ENCODE results near the gene PDHX.

Gene PDHX

GRCh38 chr11:34963351-34963750 lies 46.9 kb downstream of the PDHX start:
- no peak for DNase-seq (ENCODE audit: low read depth in 2 of 2)
- no peak overlapping the region for H3K4me3 ChIP-seq (replicated peaks in 1 of 2; ENCODE audit: low read depth in 2 of 2, low read length in 2 of 2)
- no peak for TF ChIP-seq CTCF (IDR thresholded peaks at IDR 0.05; ENCODE audit: low read depth, low read length)

GRCh38 chr11:34964610-34965331 lies 48.4 kb downstream of the PDHX start:
- no peak for TF ChIP-seq CTCF (IDR thresholded peaks at IDR 0.05; ENCODE audit: low read depth, low read length)
- no peak for DNase-seq (ENCODE audit: low read depth in 2 of 2)
- H3K4me3 ChIP-seq (replicated peaks in 1 of 2; ENCODE audit: low read depth in 2 of 2, low read length in 2 of 2): no peak overlapping the region

- H3K4me3 ChIP-seq (replicated peaks in 1 of 2; ENCODE audit: low read depth in 2 of 2, low read length in 2 of 2): no peak overlapping the region
- no peak for TF ChIP-seq CTCF (IDR thresholded peaks at IDR 0.05; ENCODE audit: low read depth, low read length)
- DNase-seq (ENCODE audit: low read depth in 2 of 2): no peak
Measured at GRCh38 chr11:34968862-34969261, 52.4 kb downstream of the PDHX start.

GRCh38 chr11:34970033-34970432 lies 53.6 kb downstream of the PDHX start:
- TF ChIP-seq CTCF (IDR thresholded peaks at IDR 0.05; ENCODE audit: low read depth, low read length): no peak
- no peak overlapping the region for H3K4me3 ChIP-seq (replicated peaks in 1 of 2; ENCODE audit: low read depth in 2 of 2, low read length in 2 of 2)
- DNase-seq (ENCODE audit: low read depth in 2 of 2): no peak

- no peak for TF ChIP-seq CTCF (IDR thresholded peaks at IDR 0.05; ENCODE audit: low read depth, low read length)
- no peak for DNase-seq (ENCODE audit: low read depth in 2 of 2)
- H3K4me3 ChIP-seq (replicated peaks in 1 of 2; ENCODE audit: low read depth in 2 of 2, low read length in 2 of 2): no peak overlapping the region
Measured at GRCh38 chr11:34970480-34970879, 54.1 kb downstream of the PDHX start.

GRCh38 chr11:34971928-34972327 lies 55.5 kb downstream of the PDHX start:
- no peak for TF ChIP-seq CTCF (IDR thresholded peaks at IDR 0.05; ENCODE audit: low read depth, low read length)
- H3K4me3 ChIP-seq (replicated peaks in 1 of 2; ENCODE audit: low read depth in 2 of 2, low read length in 2 of 2): no peak overlapping the region
- no peak for DNase-seq (ENCODE audit: low read depth in 2 of 2)

GRCh38 chr11:34972366-34972765 lies 55.9 kb downstream of the PDHX start:
- no peak for DNase-seq (ENCODE audit: low read depth in 2 of 2)
- H3K4me3 ChIP-seq (replicated peaks in 1 of 2; ENCODE audit: low read depth in 2 of 2, low read length in 2 of 2): no peak overlapping the region
- no peak for TF ChIP-seq CTCF (IDR thresholded peaks at IDR 0.05; ENCODE audit: low read depth, low read length)
